PC-9 (cell line): Measurements from ENCODE around the gene ICA1.

Experiments
- CTCF ChIP-seq: fragments of 200-600 bp; sonication (generic); conservative IDR thresholded peaks from 2 replicates; pipeline ENCODE4 v1.6.1; 2017; ENCODE audit warnings: mixed run types, antibody characterized with exemption, mild to moderate bottlenecking, moderate library complexity
- EZH2 ChIP-seq: fragments of 200-600 bp; sonication (generic); IDR thresholded peaks from 2 replicates; pipeline ENCODE4 v1.8.0; 2017; ENCODE audit warnings: antibody characterized with exemption, low read depth

- TF ChIP-seq CTCF (no peak), EZH2 (no peak)
Measured at GRCh38 chr7:8214244-8214824, 47.6 kb downstream of the ICA1 start.
